Left lung (tissue), 10 donors: ENCODE data around the gene NAV1. TPM values are rescaled to one million over a fixed set of nuclear protein-coding genes. Genes with fewer than 3 reads are reported as not detected.
A peak's percentile ranks its signal among the peaks of the same experiment; 100 is the strongest.
"Not testable (repeated sequence)": the region's sequence is repeated elsewhere in the genome, so short reads cannot be mapped to it uniquely, and the experiment has no call there.

ENCODE experiments used
- ATAC-seq: fragments of 200-7000 bp; cut with Tn5 transposase; one replicate; pipeline ENCODE4 v1.9.1; 2020; ENCODE audit warnings: moderate library complexity
- DNase-seq, 4 donors: peaks; one replicate each; pipeline ENCODE4 v3.0.0-alpha.2; 2013 to 2020
- H3K27ac ChIP-seq, 2 donors: fragments of 200-600 bp; sonication (generic) in 1 of 2; one replicate each; pipeline versions ENCODE4 v1.5.0 to v1.8.0; 2020 to 2021
- H3K27me3 ChIP-seq, 2 donors: fragments of 200-600 bp; sonication (generic) in 1 of 2; one replicate each; pipeline versions ENCODE4 v1.5.0 to v1.8.0; 2020 to 2021
- H3K36me3 ChIP-seq, 2 donors: fragments of 200-600 bp; sonication (generic) in 1 of 2; one replicate each; pipeline versions ENCODE4 v1.5.0 to v1.8.0; 2020 to 2021
- H3K4me1 ChIP-seq, 2 donors: fragments of 200-600 bp; one replicate each; pipeline ENCODE4 v1.8.0; 2021
- H3K4me3 ChIP-seq, 2 donors: fragments of 200-600 bp; sonication (generic) in 1 of 2; one replicate each; pipeline versions ENCODE4 v1.5.0 to v1.8.0; 2020 to 2021; ENCODE audit warnings: mild to moderate bottlenecking in 1 of 2
- H3K9me3 ChIP-seq, 2 donors: fragments of 200-600 bp; sonication (generic) in 1 of 2; one replicate each; pipeline versions ENCODE4 v1.5.0 to v1.8.0; 2020 to 2021
- intact Hi-C, 2 donors: fragments of 100-400 bp; cut with DNase I; formaldehyde crosslinking; loops; one replicate each; pipeline versions ENCODE4 v1.11.2 to v1.14.2; 2022
- polyA plus RNA-seq, 6 donors: library from polyadenylated mRNA; unstranded; fragments of 120-200 nt; gene quantifications; one replicate each; pipeline ENCODE4 v1.2.1, GENCODE V29; 2013; ENCODE audit not compliant: insufficient read length in 6 of 6
- total RNA-seq, 2 donors: library from RNA; stranded (reverse); fragmentation: NEBNext Ultra II Directional; extraction: Animal tissue kit (Norgen Biotek cat#: 25700); gene quantifications; one replicate each; pipeline ENCODE4 v1.2.1, GENCODE V29; 2021
- TF ChIP-seq, protein P1 (sequence below), 2 donors: fragments of 200-600 bp; sonication (generic) in 1 of 2; IDR thresholded peaks; one replicate each; pipeline versions ENCODE4 v1.5.0 to v1.8.0; 2021; ENCODE audit warnings: antibody characterized with exemption in 2 of 2
- donor health status: DM: no; HTN: yes; CAD: no.
- donor health status: DM: no; HTN: no; CAD: no.

NAV1 gene
- total and polyA plus RNA-seq, 8 donors: 20.2 to 41.5 (median 27.9) TPM

DNA sequence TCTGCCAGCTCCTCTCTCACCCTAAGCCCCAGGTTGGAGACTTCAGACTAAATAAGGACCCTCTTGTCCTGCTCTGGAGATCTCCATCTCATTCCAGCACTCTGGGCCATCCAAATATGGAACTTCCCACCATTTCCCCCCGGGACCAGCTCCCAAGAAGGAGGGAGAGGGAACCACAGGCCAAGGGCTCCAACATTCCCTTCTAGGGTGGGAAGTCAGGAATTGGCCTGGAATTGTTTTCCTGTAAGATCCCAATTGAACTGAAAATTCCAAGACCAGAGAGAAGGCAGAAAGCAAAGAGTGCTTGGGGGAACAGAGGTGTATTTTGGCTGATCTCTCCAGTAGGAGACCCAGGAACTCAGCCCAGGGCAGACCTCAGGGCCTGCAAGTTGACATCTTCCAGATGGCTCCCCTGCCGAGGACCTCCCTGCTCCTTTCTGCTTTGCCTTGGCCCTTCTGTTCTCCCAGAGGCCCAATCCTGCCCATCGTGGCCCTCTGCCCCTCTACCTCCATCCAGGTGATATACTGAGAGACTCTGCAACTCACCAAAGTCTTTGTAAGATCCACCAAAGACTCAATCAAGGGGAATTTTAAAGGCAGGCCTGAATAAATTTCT, 46.9 kb upstream of the NAV1 start:
- Histone ChIP-seq H3K27ac (peak overlapping the region; percentile 26 to 42), H3K36me3 (peaks cover 0 to 71% of the 10 kb centered on the region in 2 donors), H3K4me3 (no peak overlapping the region), H3K4me1 (peaks cover 61 to 84% of the 10 kb centered on the region in 2 donors), H3K9me3 (no peaks in the 10 kb centered on the region), H3K27me3 (no peaks in the 10 kb centered on the region)
- TF ChIP-seq, protein P1, sequence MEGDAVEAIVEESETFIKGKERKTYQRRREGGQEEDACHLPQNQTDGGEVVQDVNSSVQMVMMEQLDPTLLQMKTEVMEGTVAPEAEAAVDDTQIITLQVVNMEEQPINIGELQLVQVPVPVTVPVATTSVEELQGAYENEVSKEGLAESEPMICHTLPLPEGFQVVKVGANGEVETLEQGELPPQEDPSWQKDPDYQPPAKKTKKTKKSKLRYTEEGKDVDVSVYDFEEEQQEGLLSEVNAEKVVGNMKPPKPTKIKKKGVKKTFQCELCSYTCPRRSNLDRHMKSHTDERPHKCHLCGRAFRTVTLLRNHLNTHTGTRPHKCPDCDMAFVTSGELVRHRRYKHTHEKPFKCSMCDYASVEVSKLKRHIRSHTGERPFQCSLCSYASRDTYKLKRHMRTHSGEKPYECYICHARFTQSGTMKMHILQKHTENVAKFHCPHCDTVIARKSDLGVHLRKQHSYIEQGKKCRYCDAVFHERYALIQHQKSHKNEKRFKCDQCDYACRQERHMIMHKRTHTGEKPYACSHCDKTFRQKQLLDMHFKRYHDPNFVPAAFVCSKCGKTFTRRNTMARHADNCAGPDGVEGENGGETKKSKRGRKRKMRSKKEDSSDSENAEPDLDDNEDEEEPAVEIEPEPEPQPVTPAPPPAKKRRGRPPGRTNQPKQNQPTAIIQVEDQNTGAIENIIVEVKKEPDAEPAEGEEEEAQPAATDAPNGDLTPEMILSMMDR (IDR thresholded peaks at IDR 0.05): no peak
- DNase-seq: no peak
- intact Hi-C loops: no loop called here
- no peak for ATAC-seq

DNA sequence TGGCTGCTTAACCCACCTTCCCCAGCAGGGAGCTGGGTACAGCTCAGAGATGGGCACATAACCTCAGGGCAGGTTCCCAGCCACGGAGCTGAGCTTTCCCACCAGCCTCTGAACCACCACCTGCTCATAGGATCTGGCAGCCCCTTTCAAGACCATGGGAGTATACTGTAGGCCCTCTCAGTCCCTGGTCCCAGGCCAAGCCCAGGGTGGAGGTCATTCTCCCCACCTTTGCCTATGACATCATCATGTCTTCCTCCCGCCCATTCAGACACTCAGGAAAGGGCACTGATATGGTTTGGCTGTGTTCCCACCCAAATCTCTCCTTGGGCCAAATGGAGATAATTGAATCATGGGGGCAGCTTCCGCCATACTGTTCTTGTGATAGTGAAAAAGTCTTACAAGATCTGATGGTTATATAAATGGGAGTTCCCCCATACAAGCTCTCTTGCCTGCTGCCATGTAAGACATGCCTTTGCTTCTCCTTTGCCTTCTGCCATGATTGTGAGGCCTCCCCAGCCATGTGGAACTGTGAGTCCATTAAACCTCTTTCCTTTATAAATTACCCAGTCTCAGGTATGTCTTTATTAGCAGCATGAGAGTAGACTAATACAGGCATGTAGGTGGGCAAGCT, 45.8 kb upstream of the NAV1 start:
- H3K9me3 ChIP-seq, DNase-seq, intact Hi-C loops, H3K4me3 ChIP-seq, H3K27me3 ChIP-seq, ATAC-seq: not testable (repeated sequence)
- Histone ChIP-seq H3K36me3 (peaks cover 0 to 60% of the 10 kb centered on the region in 2 donors), H3K4me1 (peaks cover 61 to 84% of the 10 kb centered on the region in 2 donors), H3K27ac (peak overlapping the region in 1 of 2 donors; percentile 42)

DNA sequence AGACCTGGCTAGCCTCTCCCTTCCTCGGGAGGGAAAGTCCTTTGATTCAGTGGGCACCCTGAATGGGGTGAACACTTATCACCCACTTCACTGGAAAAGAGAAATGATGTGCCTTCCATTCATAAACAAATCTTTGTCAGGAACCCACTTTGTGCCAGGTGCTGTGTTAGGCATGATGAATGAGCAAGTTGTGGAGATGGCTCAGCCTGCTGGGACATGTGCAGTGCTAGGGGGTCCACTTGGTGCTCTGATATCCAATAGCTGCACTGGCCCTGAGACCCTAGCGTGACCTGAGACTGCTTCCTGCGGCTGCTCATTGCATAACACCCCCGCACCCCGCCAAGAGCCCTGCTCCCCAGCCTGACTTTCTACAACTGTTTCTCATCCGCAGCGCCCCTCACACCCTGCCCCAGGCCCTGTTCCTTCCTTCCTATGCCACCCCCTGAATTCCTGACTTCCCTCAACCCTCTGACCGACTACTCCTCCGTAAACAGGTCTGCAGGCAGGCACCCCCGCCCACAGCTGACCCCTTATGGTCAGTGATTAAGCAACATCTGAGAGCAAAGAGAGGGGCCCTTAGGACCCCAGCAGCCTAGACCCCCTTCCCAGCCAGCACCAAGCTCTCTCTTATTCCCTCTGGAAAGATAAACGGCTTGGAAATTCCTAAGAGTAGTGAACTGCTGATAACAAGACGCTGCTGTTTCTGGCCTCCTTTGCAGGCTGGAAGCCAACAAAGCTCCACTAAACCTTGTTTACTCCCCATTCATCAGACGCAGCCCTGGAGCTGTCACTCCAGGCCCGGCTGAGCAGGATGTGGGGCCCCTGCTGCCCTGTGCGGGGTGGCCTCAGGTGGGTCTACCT, 44.9 kb upstream of the NAV1 start:
- Histone ChIP-seq H3K27ac (peak overlapping the region; percentile 23 to 33), H3K4me3 (no peak overlapping the region), H3K9me3 (no peaks in the 10 kb centered on the region), H3K36me3 (peaks cover 0 to 60% of the 10 kb centered on the region in 2 donors), H3K27me3 (no peaks in the 10 kb centered on the region), H3K4me1 (peaks cover 57 to 86% of the 10 kb centered on the region in 2 donors)
- TF ChIP-seq, protein P1 (IDR thresholded peaks at IDR 0.05): no peak
- peak; percentile 10 for ATAC-seq
- peak in 2 of 4 donors; percentile 88 to 89 for DNase-seq
- intact Hi-C loops: no loop called here

DNA sequence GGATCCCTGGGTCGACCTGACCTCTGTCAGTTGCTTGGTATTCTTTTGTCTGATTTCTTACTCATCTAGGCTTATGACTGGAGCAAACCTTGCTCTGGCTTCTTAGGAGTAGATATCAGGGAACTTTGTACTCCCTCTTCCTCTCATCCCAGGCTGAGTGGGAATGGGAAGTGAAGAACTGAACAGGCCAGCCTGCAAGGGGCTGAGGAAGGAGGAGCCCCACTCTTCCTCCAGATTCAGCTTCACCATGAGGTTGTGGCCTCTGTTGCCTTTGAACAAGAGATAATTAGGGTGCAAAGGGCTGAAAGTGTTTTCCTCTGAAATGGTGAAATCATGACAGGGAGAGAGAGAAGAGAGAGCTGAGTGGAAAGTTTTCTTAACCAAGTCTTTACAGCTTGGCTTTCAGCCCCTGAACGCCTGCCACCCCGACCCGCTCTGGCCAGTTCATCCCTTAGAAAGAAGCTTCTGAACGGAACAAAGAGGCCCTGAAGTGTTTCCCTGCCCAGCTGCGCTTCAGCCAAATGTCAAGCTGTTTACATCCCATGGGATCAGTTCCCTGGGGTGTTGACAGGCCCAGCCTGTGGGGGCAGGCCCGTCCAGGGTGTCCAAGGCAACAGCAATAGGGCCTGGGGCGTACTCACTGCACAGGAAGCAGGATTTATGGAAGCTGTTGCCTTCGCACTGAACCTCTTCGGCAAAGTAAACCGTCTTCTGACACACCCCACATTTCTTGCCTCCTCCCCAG, 43.2 kb upstream of the NAV1 start:
- Histone ChIP-seq H3K27ac (peak overlapping the region; percentile 70 to 79), H3K9me3 (no peaks in the 10 kb centered on the region), H3K4me3 (no peak overlapping the region), H3K27me3 (no peaks in the 10 kb centered on the region), H3K36me3 (peaks cover 0 to 46% of the 10 kb centered on the region in 2 donors), H3K4me1 (peaks cover 59 to 86% of the 10 kb centered on the region in 2 donors)
- ATAC-seq: peak; percentile 67
- TF ChIP-seq, protein P1 (IDR thresholded peaks at IDR 0.05): no peak
- DNase-seq: peak in 3 of 4 donors; percentile 71 to 96 (median 95)
- intact Hi-C loops: no loop called here

DNA sequence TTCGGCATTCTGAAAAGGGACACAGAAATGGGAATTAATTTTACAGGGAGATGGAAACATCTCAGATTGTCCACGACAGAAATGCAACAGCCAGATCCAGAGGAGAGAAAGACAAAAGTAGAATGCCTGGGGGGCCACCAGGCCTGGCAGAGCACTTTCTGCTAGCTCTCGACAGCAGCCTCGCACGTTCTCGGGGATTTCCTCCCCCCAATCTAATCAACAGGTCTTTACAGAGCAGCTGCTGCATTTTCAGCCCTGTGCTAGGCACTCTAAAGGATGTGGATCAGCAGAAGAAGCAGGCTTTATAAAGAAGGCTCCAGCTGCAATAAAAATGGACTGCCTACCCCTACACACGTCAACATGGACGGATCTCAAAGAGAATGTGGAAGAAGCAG, 42.6 kb upstream of the NAV1 start:
- Histone ChIP-seq H3K4me1 (peaks cover 59 to 85% of the 10 kb centered on the region in 2 donors), H3K9me3 (no peaks in the 10 kb centered on the region), H3K4me3 (no peak overlapping the region), H3K27ac (peak overlapping the region; percentile 70 to 79), H3K27me3 (no peaks in the 10 kb centered on the region), H3K36me3 (peaks cover 0 to 46% of the 10 kb centered on the region in 2 donors)
- TF ChIP-seq, protein P1 (IDR thresholded peaks at IDR 0.05): no peak
- DNase-seq (no peak), ATAC-seq (no peak)
- intact Hi-C loops: no loop called here
